ENCODE data around the gene NRK. TPM values are rescaled to one million over a fixed set of nuclear protein-coding genes. Genes with fewer than 3 reads are reported as not detected.

Gene NRK
- total and polyA plus RNA-seq, 2 of the 4 experiments (the other 2 are of a cell fraction): 0.92 to 2.7 TPM

DNA sequence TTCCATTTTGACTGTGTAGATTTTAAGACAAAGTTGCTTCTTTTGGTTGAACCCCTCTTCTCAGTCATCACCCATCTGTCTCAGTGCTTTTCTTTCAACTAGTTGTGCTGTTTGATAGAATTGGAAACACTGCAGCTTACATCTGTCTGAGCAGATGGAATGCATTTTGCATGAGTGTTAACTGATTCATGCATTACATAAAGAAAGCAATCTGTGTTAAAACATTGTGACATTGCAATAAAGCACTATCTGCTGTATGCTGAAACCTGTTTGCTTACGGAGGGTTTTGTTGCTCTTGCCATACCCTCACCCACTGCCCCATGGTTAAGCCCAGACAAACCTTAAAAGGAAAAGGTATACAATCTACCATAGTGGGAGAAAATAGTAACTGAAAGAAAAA, 47.4 kb downstream of the NRK start:
- no peak overlapping the region for H2BK15ac ChIP-seq (ENCODE audit: low read depth, low read length)
- intact Hi-C loops (cut with micrococcal nuclease) (no loop called here), dilution Hi-C loops (cut with HindIII; ENCODE audit: low sequenced_read_pairs, unreplicated experiment) (no loop called here), in situ Hi-C loops (cut with MboI; ENCODE audit: low sequenced_read_pairs) (no loop called here)
- ATAC-seq (ENCODE audit: low read depth): no peak; the same call in 1 of the 2 replicates
- no peak overlapping the region for H2BK5ac ChIP-seq (ENCODE audit: low read depth, low read length, poor library complexity, severe bottlenecking)
- H3K27me3 ChIP-seq (ENCODE audit: control insufficient read depth, insufficient read depth, low read length): peaks cover 2% of the 10 kb centered on the region; the same call in 1 of the 2 replicates
- no CpG with 5 or more reads among the region's 1 CpG for WGBS, 2 experiments (ENCODE audit: extremely low coverage in 2 of 2, insufficient read length in 1 of 2)
- POLR2A ChIA-PET (ENCODE audit: unreplicated experiment): no interaction called here
- no peaks in the 10 kb centered on the region for H3K9me1 ChIP-seq (ENCODE audit: insufficient read depth, low read length)
- no TSS peak for BruUV-seq (replicated peaks)
- no peak overlapping the region for H3K56ac ChIP-seq (ENCODE audit: extremely low read depth, insufficient read depth, low read length)
- H2AK5ac ChIP-seq (ENCODE audit: low read depth, low read length): no peak overlapping the region
- no peak overlapping the region for H2AFZ ChIP-seq (replicated peaks; ENCODE audit: low read length, poor library complexity)
- no peak overlapping the region for H3K23ac ChIP-seq (ENCODE audit: low read depth, low read length)
- H4K8ac ChIP-seq (ENCODE audit: low read depth in 2 of 2, low read length in 2 of 2): no peak overlapping the region
- no peak overlapping the region for H3K4me2 ChIP-seq (ENCODE audit: low read depth, low read length)
- H2AK9ac ChIP-seq (replicated peaks; ENCODE audit: low read depth, low read length, poor library complexity): no peak overlapping the region
- H3K14ac ChIP-seq (replicated peaks; ENCODE audit: low read depth, low read length): no peak overlapping the region
- H3K18ac ChIP-seq (ENCODE audit: low read depth, low read length): no peak overlapping the region
- no peaks in the 10 kb centered on the region for H3K36me3 ChIP-seq (ENCODE audit: control insufficient read depth, insufficient read depth, low read length)
- no peak overlapping the region for H3K27ac ChIP-seq (ENCODE audit: insufficient read depth, low read length)
- DNase-seq: peak; percentile 38
- H3K4me1 ChIP-seq (ENCODE audit: control insufficient read depth, insufficient read depth, low read length): no peaks in the 10 kb centered on the region
- CTCF ChIA-PET: no interaction called here
- H4K20me1 ChIP-seq (ENCODE audit: insufficient read depth, low read length): no peaks in the 10 kb centered on the region
- no peak overlapping the region for H2BK20ac ChIP-seq (ENCODE audit: low read depth, low read length)
- H4K5ac ChIP-seq (ENCODE audit: low read depth, low read length): no peak overlapping the region
- no peak overlapping the region for H3K4ac ChIP-seq (ENCODE audit: low read depth, low read length)
- H3K9me3 ChIP-seq (ENCODE audit: control insufficient read depth, insufficient read depth, low read length): no peaks in the 10 kb centered on the region
- TF ChIP-seq BHLHE40 (IDR thresholded peaks at IDR 0.05; ENCODE audit: low read depth, low read length) (no peak), ELK1 (IDR thresholded peaks at IDR 0.05; ENCODE audit: borderline replicate concordance, low read depth, low read length) (no peak), RCOR1 (IDR thresholded peaks at IDR 0.05; ENCODE audit: insufficient replicate concordance, low read length) (no peak), MXI1 (IDR thresholded peaks at IDR 0.05; ENCODE audit: borderline replicate concordance, low read depth, low read length) (no peak), CEBPB (IDR thresholded peaks at IDR 0.05; ENCODE audit: low read depth, low read length) (no peak), CHD1 (IDR thresholded peaks at IDR 0.05; ENCODE audit: low read depth, low read length) (no peak), RAD21 (IDR thresholded peaks at IDR 0.05; ENCODE audit: low read length) (no peak), SMC3 (IDR thresholded peaks at IDR 0.05; ENCODE audit: low read depth, low read length) (no peak), FOS (IDR thresholded peaks at IDR 0.05; ENCODE audit: low read depth, low read length) (no peak), RFX5 (IDR thresholded peaks at IDR 0.05; ENCODE audit: low read depth, low read length) (no peak)
- TF ChIP-seq, protein P1, sequence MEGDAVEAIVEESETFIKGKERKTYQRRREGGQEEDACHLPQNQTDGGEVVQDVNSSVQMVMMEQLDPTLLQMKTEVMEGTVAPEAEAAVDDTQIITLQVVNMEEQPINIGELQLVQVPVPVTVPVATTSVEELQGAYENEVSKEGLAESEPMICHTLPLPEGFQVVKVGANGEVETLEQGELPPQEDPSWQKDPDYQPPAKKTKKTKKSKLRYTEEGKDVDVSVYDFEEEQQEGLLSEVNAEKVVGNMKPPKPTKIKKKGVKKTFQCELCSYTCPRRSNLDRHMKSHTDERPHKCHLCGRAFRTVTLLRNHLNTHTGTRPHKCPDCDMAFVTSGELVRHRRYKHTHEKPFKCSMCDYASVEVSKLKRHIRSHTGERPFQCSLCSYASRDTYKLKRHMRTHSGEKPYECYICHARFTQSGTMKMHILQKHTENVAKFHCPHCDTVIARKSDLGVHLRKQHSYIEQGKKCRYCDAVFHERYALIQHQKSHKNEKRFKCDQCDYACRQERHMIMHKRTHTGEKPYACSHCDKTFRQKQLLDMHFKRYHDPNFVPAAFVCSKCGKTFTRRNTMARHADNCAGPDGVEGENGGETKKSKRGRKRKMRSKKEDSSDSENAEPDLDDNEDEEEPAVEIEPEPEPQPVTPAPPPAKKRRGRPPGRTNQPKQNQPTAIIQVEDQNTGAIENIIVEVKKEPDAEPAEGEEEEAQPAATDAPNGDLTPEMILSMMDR (conservative IDR thresholded peaks at IDR 0.05; ENCODE audit: low read depth, low read length): no peak
- H3K4me3 ChIP-seq (ENCODE audit: insufficient read depth, low read depth, low read length): no peak overlapping the region
- H3K79me1 ChIP-seq (ENCODE audit: low read depth in 1 of 2, low read length in 2 of 2): no peaks in the 10 kb centered on the region
- no peak overlapping the region for H4K91ac ChIP-seq (ENCODE audit: insufficient read depth, low read depth, low read length)
- H3K9ac ChIP-seq (ENCODE audit: low read depth, low read length): no peak overlapping the region
- H2BK120ac ChIP-seq (ENCODE audit: low read depth, low read length): no peak overlapping the region
